Keratinocyte (primary cell): ENCODE measurements around the gene LRGUK. TPM values are rescaled to one million over a fixed set of nuclear protein-coding genes. Genes with fewer than 3 reads are reported as not detected.

Source experiments
- DNase-seq: peaks from one replicate; pipeline ENCODE4 v3.0.0-alpha.2; 2011; ENCODE audit warnings: low read depth, missing footprints, low spot score
- FAIRE-seq: peaks from 2 replicates; lab custom pipeline; 2011; peaks lifted over from hg19 to GRCh38; lab: Jason Lieb, UNC
- H2AFZ ChIP-seq: 2 replicates; pipeline ENCODE4 v1.6.0; 2012; ENCODE audit warnings: low read length, control low read depth, inconsistent platforms; ENCODE audit not compliant: control insufficient read depth
- H3K27ac ChIP-seq: 2 replicates; pipeline ENCODE4 v1.5.1; 2011; ENCODE audit warnings: low read length; ENCODE audit not compliant: control insufficient read depth, insufficient read depth
- H3K27me3 ChIP-seq: 3 replicates; pipeline ENCODE4 v1.6.0; 2011; ENCODE audit warnings: low read length; ENCODE audit not compliant: control insufficient read depth, insufficient read depth; ENCODE audit errors: extremely low read depth
- H3K36me3 ChIP-seq, 2 experiments: 2 replicates in 1 of 2; 3 replicates in 1 of 2; pipeline ENCODE4 v1.5.1; 2011; ENCODE audit warnings: low read length in 2 of 2, mild to moderate bottlenecking in 1 of 2; ENCODE audit not compliant: control insufficient read depth in 2 of 2, insufficient read depth in 2 of 2; ENCODE audit errors: extremely low read depth in 1 of 2
- H3K4me1 ChIP-seq: 3 replicates; pipeline ENCODE4 v1.5.1; 2011; ENCODE audit warnings: low read length; ENCODE audit not compliant: control insufficient read depth, insufficient read depth; ENCODE audit errors: extremely low read depth
- H3K4me2 ChIP-seq: 3 replicates; pipeline ENCODE4 v1.6.0; 2011; ENCODE audit warnings: low read depth, low read length; ENCODE audit not compliant: control insufficient read depth, insufficient read depth; ENCODE audit errors: extremely low read depth
- H3K4me3 ChIP-seq, 3 experiments: fragments of 200-600 bp in 1 of 3; sonication (generic) in 1 of 3; 2 replicates in 2 of 3; 3 replicates in 1 of 3; pipeline ENCODE4 v1.5.1; 2011 to 2016; ENCODE audit warnings: low read length in 3 of 3, mild to moderate bottlenecking in 3 of 3, control low read depth in 2 of 3, inconsistent platforms in 1 of 3, low read depth in 1 of 3, mixed read lengths in 1 of 3, mixed run types in 1 of 3, moderate library complexity in 1 of 3; ENCODE audit not compliant: control insufficient read depth in 2 of 3, insufficient read depth in 2 of 3; ENCODE audit errors: extremely low read depth in 1 of 3
- H3K79me2 ChIP-seq: 2 replicates; pipeline ENCODE4 v1.6.0; 2012; ENCODE audit warnings: low read length; ENCODE audit not compliant: control insufficient read depth, insufficient read depth
- H3K9ac ChIP-seq: 3 replicates; pipeline ENCODE4 v1.6.0; 2011; ENCODE audit warnings: low read length; ENCODE audit not compliant: control insufficient read depth, insufficient read depth; ENCODE audit errors: extremely low read depth
- H3K9me1 ChIP-seq: 3 replicates; pipeline ENCODE4 v1.6.0; 2011; ENCODE audit warnings: low read length; ENCODE audit not compliant: control insufficient read depth, insufficient read depth; ENCODE audit errors: extremely low read depth
- H3K9me3 ChIP-seq: 2 replicates; pipeline ENCODE4 v1.5.1; 2012; ENCODE audit warnings: low read depth, low read length; ENCODE audit not compliant: control insufficient read depth
- H4K20me1 ChIP-seq: 3 replicates; pipeline ENCODE4 v1.6.0; 2011; ENCODE audit warnings: low read length; ENCODE audit not compliant: control insufficient read depth, insufficient read depth; ENCODE audit errors: extremely low read depth
- CTCF ChIP-seq, 3 experiments: IDR thresholded peaks in 1 of 3; conservative IDR thresholded peaks in 1 of 3; optimal IDR thresholded peaks in 1 of 3; 2 replicates in 2 of 3; 3 replicates in 1 of 3; pipeline versions ENCODE3 to v1.5.1; 2011; ENCODE audit warnings: low read length in 3 of 3, mild to moderate bottlenecking in 3 of 3, moderate library complexity in 2 of 3, control low read depth in 1 of 3, inconsistent platforms in 1 of 3; ENCODE audit not compliant: insufficient read depth in 2 of 3; ENCODE audit errors: extremely low read depth in 1 of 3
- EZH2 ChIP-seq: IDR thresholded peaks from one replicate; pipeline ENCODE4 v1.6.1; 2012; ENCODE audit warnings: inconsistent platforms, mild to moderate bottlenecking, low read length, moderate library complexity
- dilution Hi-C: fragments of 300-500 bp; cut with MboI; formaldehyde crosslinking; loops from one replicate; pipeline ENCODE4 v1.7.0; 2020; ENCODE audit warnings: low sequenced_read_pairs; ENCODE audit not compliant: extremely low pct_ligation_motif_present
- polyA plus RNA-seq, 5 experiments: library from polyadenylated mRNA; depleted of rRNA in 3 of 5; stranded (reverse) in 3 of 5; stranded (forward) in 1 of 5; unstranded in 1 of 5; fragments of >200 nt; gene quantifications; 1 replicate in 1 of 5; 2 replicates in 3 of 5; 3 replicates in 1 of 5; pipeline versions ENCODE4 v1.2.1 to v1.2.3, GENCODE V29; 2011 to 2012; ENCODE audit warnings: missing spikeins in 2 of 5, low read depth in 1 of 5, low replicate concordance in 1 of 5

LRGUK gene
- polyA plus RNA-seq, 1 donor (not counting 4 experiments of a cell fraction or from before 2014, with no cell fraction given) = 0.50 TPM

GRCh38 chr7:134180376-134180775, 53.2 kb downstream of the LRGUK start:
- Histone ChIP-seq H3K9me1 (no peaks in the 10 kb centered on the region), H3K9ac (no peak overlapping the region), H3K4me2 (no peak overlapping the region), H4K20me1 (no peaks in the 10 kb centered on the region), H3K4me1 (peaks cover 32% of the 10 kb centered on the region), H3K27me3 (no peaks in the 10 kb centered on the region), H3K79me2 (no peaks in the 10 kb centered on the region), H3K36me3 (no peaks in the 10 kb centered on the region), H3K4me3 (no peak overlapping the region), H2AFZ (no peak overlapping the region), H3K27ac (no peak overlapping the region), H3K9me3 (no peaks in the 10 kb centered on the region)
- TF ChIP-seq EZH2 = no peak
- no peak for TF ChIP-seq CTCF (optimal IDR thresholded peaks at IDR 0.05 in 1 of 3, IDR thresholded peaks at IDR 0.05 in 1 of 3, conservative IDR thresholded peaks at IDR 0.05 in 1 of 3; ENCODE audit: extremely low read depth in 1 of 3, insufficient read depth in 2 of 3, low read length in 3 of 3)
- FAIRE-seq (no peak), DNase-seq (no peak)
- dilution Hi-C loops = no loop called here

GRCh38 chr7:134182078-134182477, 54.9 kb downstream of the LRGUK start:
- peak overlapping the region; percentile 39 for H3K27ac ChIP-seq
- no peaks in the 10 kb centered on the region for H3K9me3 ChIP-seq
- no peaks in the 10 kb centered on the region for H3K9me1 ChIP-seq
- peak overlapping the region; percentile 55 for H3K4me2 ChIP-seq
- no peak overlapping the region for H3K4me3 ChIP-seq
- TF ChIP-seq EZH2 (no peak), CTCF (optimal IDR thresholded peaks at IDR 0.05 in 1 of 3, IDR thresholded peaks at IDR 0.05 in 1 of 3, conservative IDR thresholded peaks at IDR 0.05 in 1 of 3; ENCODE audit: extremely low read depth in 1 of 3, insufficient read depth in 2 of 3, low read length in 3 of 3) (no peak)
- dilution Hi-C loops = no loop called here
- H2AFZ ChIP-seq = peak overlapping the region; percentile 40
- DNase-seq (peak; percentile 94), FAIRE-seq (peak; percentile 98)
- H3K4me1 ChIP-seq = peaks cover 46% of the 10 kb centered on the region
- H3K36me3 ChIP-seq = no peaks in the 10 kb centered on the region
- no peaks in the 10 kb centered on the region for H3K27me3 ChIP-seq
- H3K79me2 ChIP-seq = no peaks in the 10 kb centered on the region
- H4K20me1 ChIP-seq = no peaks in the 10 kb centered on the region
- no peak overlapping the region for H3K9ac ChIP-seq
